Measurements from ENCODE around the gene FIBP. TPM values are rescaled to one million over a fixed set of nuclear protein-coding genes. Genes with fewer than 3 reads are reported as not detected.

FIBP gene
- total and polyA plus RNA-seq, 2 of the 8 experiments (the other 6 are each of a cell fraction or from before 2014, with no cell fraction given), result 74.3 to 173 TPM

- no peak for TF ChIP-seq EP300 (IDR thresholded peaks at IDR 0.05; ENCODE audit: borderline replicate concordance in 1 of 2, low read depth in 2 of 2, low read length in 2 of 2)
Observed at GRCh38 chr11:65851811-65852507, 36.3 kb downstream of the FIBP start (continued).
